B cell (primary cell): Measurements from ENCODE around the gene SNX6. TPM values are rescaled to one million over a fixed set of nuclear protein-coding genes. Genes with fewer than 3 reads are reported as not detected.
"Not testable (repeated sequence)": the region's sequence is repeated elsewhere in the genome, so short reads cannot be mapped to it uniquely, and the experiment has no call there.

Experiments
- ATAC-seq: fragments of 200-7000 bp; cut with Tn5 transposase; one replicate; pipeline ENCODE4 v1.10.0; 2021; ENCODE audit warnings: low read depth, mild to moderate bottlenecking, moderate number of reproducible peaks, moderate library complexity
- CTCF ChIA-PET: fragments of 350-600 bp; sonication (Branson Sonifier 250); formaldehyde crosslinking; loops from one replicate; lab custom pipeline; 2021; ENCODE audit warnings: antibody characterized with exemption, inconsistent platforms; lab: Charles Lee
- POLR2A ChIA-PET: fragments of 350-600 bp; sonication (Branson Sonifier 250); formaldehyde crosslinking; loops from one replicate; lab custom pipeline; 2021; ENCODE audit warnings: antibody characterized with exemption; lab: Charles Lee
- DNase-seq: peaks from one replicate; pipeline ENCODE4 v3.0.0; 2013
- H2AFZ ChIP-seq: 2 replicates; pipeline ENCODE4 v1.6.1; 2012; ENCODE audit warnings: mild to moderate bottlenecking, low read depth, low read length; ENCODE audit not compliant: insufficient read depth, poor library complexity, severe bottlenecking
- H3K27ac ChIP-seq, 2 donors: 1 replicate in 1 of 2; 2 replicates in 1 of 2; pipeline ENCODE4 v1.5.1; 2012 to 2013; ENCODE audit warnings: low read length in 2 of 2, mild to moderate bottlenecking in 2 of 2, moderate library complexity in 1 of 2
- H3K27me3 ChIP-seq, 4 experiments: fragments of 200-600 bp in 1 of 4; sonication (generic) in 1 of 4; replicated peaks in 1 of 4; 1 replicate in 2 of 4; 2 replicates in 2 of 4; pipeline versions ENCODE4 v1.6.1 to v1.7.0; 2013 to 2016; ENCODE audit warnings: low read length in 3 of 4, mild to moderate bottlenecking in 2 of 4, mixed read lengths in 1 of 4, moderate library complexity in 1 of 4; ENCODE audit not compliant: insufficient read depth in 4 of 4, control insufficient read depth in 3 of 4; ENCODE audit errors: control extremely low read depth in 1 of 4
- H3K36me3 ChIP-seq, 2 experiments: replicated peaks in 1 of 2; 1 replicate in 1 of 2; 2 replicates in 1 of 2; pipeline versions ENCODE4 v1.6.1 to v1.7.1; 2013; ENCODE audit warnings: low read length in 1 of 2; ENCODE audit not compliant: insufficient read depth in 2 of 2, control insufficient read depth in 1 of 2; ENCODE audit errors: control extremely low read depth in 1 of 2, extremely low read depth in 1 of 2
- H3K4me1 ChIP-seq, 2 donors: fragments of 200-600 bp in 1 of 2; sonication (generic) in 1 of 2; 1 replicate in 1 of 2; 2 replicates in 1 of 2; pipeline versions ENCODE4 v1.5.1 to v1.6.1; 2013 to 2017; ENCODE audit warnings: low read length in 2 of 2; ENCODE audit not compliant: control insufficient read depth in 2 of 2, insufficient read depth in 2 of 2
- H3K4me2 ChIP-seq: replicated peaks from 2 replicates; pipeline ENCODE3; 2012; ENCODE audit warnings: mild to moderate bottlenecking, low read depth, low read length; ENCODE audit not compliant: poor library complexity, severe bottlenecking
- H3K4me3 ChIP-seq, 5 experiments: fragments of 200-600 bp in 1 of 5; sonication (generic) in 1 of 5; 1 replicate in 3 of 5; 2 replicates in 2 of 5; pipeline versions ENCODE4 v1.5.1 to v1.7.0; 2011 to 2016; ENCODE audit warnings: low read length in 4 of 5, mild to moderate bottlenecking in 4 of 5, low read depth in 2 of 5, control low read depth in 1 of 5, moderate library complexity in 1 of 5; ENCODE audit not compliant: insufficient read depth in 1 of 5; ENCODE audit errors: control extremely low read depth in 1 of 5, extremely low read depth in 1 of 5
- H3K79me2 ChIP-seq: fragments of 200-600 bp; sonication (generic); one replicate; pipeline ENCODE4 v1.6.0; 2016; ENCODE audit warnings: low read length; ENCODE audit not compliant: control insufficient read depth, insufficient read depth
- H3K9ac ChIP-seq: fragments of 200-600 bp; sonication (generic); 2 replicates; pipeline ENCODE4 v1.6.1; 2017; ENCODE audit warnings: mild to moderate bottlenecking, low read length, moderate library complexity
- H3K9me3 ChIP-seq, 3 donors: one replicate each; pipeline versions ENCODE4 v1.6.1 to v1.7.1; 2013; ENCODE audit warnings: low read length in 2 of 3; ENCODE audit not compliant: control insufficient read depth in 2 of 3, insufficient read depth in 1 of 3; ENCODE audit errors: control extremely low read depth in 1 of 3
- H4K20me1 ChIP-seq: 2 replicates; pipeline ENCODE4 v1.6.0; 2012; ENCODE audit warnings: mild to moderate bottlenecking, low read length; ENCODE audit not compliant: insufficient read depth, control insufficient read depth, poor library complexity, severe bottlenecking
- H3K27ac Mint-ChIP-seq: one replicate; pipeline ENCODE4 v1.8.0; 2021; ENCODE audit warnings: mixed read lengths
- H3K27me3 Mint-ChIP-seq: one replicate; pipeline ENCODE4 v1.8.0; 2021; ENCODE audit warnings: mixed read lengths
- H3K4me1 Mint-ChIP-seq: one replicate; pipeline ENCODE4 v1.8.0; 2021; ENCODE audit warnings: mixed read lengths
- H3K4me3 Mint-ChIP-seq: one replicate; pipeline ENCODE4 v1.8.0; 2021; ENCODE audit warnings: mixed read lengths
- H3K9me3 Mint-ChIP-seq: one replicate; pipeline ENCODE4 v1.8.0; 2022; ENCODE audit warnings: mixed read lengths; ENCODE audit not compliant: insufficient read depth
- EZH2 ChIP-seq: IDR thresholded peaks from 2 replicates; pipeline ENCODE4 v1.6.1; 2012; ENCODE audit warnings: borderline replicate concordance, low read depth, mild to moderate bottlenecking, moderate library complexity, low read length; ENCODE audit not compliant: insufficient read depth, poor library complexity, severe bottlenecking
- WGBS: methylation state at CpG from one replicate; pipeline ENCODE4 v1.1.5; 2013; ENCODE audit warnings: missing lambda C conversion rate; ENCODE audit not compliant: insufficient coverage; 5-methylcytosine and 5-hydroxymethylcytosine counted together
- intact Hi-C: fragments of 100-400 bp; cut with micrococcal nuclease; formaldehyde crosslinking; loops from one replicate; pipeline ENCODE4 v1.10.0; 2022
- polyA plus RNA-seq: library from polyadenylated mRNA; depleted of rRNA; stranded (reverse); fragments of >200 nt; gene quantifications from 2 replicates; pipeline ENCODE4 v1.2.3, GENCODE V29; 2012
- total RNA-seq, 2 donors: library from RNA; stranded (reverse); fragments of 120-200 nt in 1 of 2; gene quantifications; 1 replicate in 1 of 2; 2 replicates in 1 of 2; pipeline versions ENCODE4 v1.2.3 to v1.2.4, GENCODE V29; 2013 to 2022
- TF ChIP-seq, protein P1 (sequence below): fragments of 200-600 bp; IDR thresholded peaks from one replicate; pipeline ENCODE4 v1.8.0; 2022; ENCODE audit warnings: antibody characterized with exemption, mild to moderate bottlenecking

The SNX6 gene
- total and polyA plus RNA-seq, 2 donors (not counting 1 experiment from before 2014, with no cell fraction given): 45.4 to 61.0 TPM

DNA sequence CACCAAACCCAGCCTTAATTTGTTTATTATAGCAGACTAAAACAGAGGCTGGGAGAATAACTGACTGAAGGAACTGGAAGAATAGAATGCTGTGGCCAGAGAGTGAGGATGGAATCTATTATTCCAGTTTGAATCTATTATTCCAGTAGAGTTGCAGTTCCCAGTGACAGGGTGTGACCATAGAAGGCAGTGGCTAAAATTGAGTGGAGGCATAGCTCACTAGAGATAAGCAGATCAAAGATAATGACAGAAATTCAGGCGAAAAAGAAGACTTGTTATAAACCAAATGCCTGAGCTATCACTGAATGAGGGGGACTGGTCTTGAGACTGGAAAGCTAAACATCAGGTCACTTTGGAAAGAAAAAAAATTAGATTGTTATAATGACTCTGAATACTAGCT lies 26.0 kb upstream of the SNX6 start:
- no peaks in the 10 kb centered on the region for H3K79me2 ChIP-seq
- H3K4me3 Mint-ChIP-seq: no peak overlapping the region
- no peaks in the 10 kb centered on the region for H3K27me3 ChIP-seq
- H3K9ac ChIP-seq: no peak overlapping the region
- no peak overlapping the region for H3K4me2 ChIP-seq
- CTCF ChIA-PET: interaction anchor here (1.6 kb wide), 1 partner anchor 67 kb away, joined by 3 read pairs; no protein-coding TSS in a partner anchor
- ATAC-seq (no peak), DNase-seq (no peak)
- intact Hi-C loops: no loop called here
- H3K4me1 ChIP-seq: no peaks in the 10 kb centered on the region
- WGBS: 91% methylated on average over 1 of the region's 1 CpG
- POLR2A ChIA-PET: no interaction called here
- H3K4me3 ChIP-seq: no peak overlapping the region
- no peaks in the 10 kb centered on the region for H4K20me1 ChIP-seq
- peaks cover 4% of the 10 kb centered on the region for H3K9me3 Mint-ChIP-seq
- no peak overlapping the region for H2AFZ ChIP-seq
- H3K27me3 Mint-ChIP-seq: no peaks in the 10 kb centered on the region
- H3K36me3 ChIP-seq: no peaks in the 10 kb centered on the region
- no peaks in the 10 kb centered on the region for H3K4me1 Mint-ChIP-seq
- no peak overlapping the region for H3K27ac ChIP-seq
- no peak overlapping the region for H3K27ac Mint-ChIP-seq
- no peaks in the 10 kb centered on the region for H3K9me3 ChIP-seq
- TF ChIP-seq, protein P1, sequence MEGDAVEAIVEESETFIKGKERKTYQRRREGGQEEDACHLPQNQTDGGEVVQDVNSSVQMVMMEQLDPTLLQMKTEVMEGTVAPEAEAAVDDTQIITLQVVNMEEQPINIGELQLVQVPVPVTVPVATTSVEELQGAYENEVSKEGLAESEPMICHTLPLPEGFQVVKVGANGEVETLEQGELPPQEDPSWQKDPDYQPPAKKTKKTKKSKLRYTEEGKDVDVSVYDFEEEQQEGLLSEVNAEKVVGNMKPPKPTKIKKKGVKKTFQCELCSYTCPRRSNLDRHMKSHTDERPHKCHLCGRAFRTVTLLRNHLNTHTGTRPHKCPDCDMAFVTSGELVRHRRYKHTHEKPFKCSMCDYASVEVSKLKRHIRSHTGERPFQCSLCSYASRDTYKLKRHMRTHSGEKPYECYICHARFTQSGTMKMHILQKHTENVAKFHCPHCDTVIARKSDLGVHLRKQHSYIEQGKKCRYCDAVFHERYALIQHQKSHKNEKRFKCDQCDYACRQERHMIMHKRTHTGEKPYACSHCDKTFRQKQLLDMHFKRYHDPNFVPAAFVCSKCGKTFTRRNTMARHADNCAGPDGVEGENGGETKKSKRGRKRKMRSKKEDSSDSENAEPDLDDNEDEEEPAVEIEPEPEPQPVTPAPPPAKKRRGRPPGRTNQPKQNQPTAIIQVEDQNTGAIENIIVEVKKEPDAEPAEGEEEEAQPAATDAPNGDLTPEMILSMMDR: no peak
- TF ChIP-seq EZH2: no peak

DNA sequence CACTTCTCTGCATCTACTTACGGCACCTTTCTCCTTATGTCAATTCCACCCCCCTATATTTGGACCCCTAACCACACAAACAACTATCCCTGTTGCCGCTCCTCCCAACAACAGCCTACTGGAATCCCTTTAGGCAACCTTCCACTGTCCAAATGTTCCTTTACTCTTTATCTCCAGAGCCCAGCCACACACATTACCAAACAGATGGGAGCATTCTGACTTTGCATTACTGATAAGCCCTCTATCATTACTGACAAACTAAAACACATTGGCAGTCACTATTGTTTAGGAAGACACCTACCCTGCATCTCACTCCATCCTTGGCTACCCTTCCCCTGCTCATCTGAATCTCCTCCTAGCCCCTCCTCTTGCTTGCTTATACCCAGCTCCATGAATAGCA lies 23.1 kb upstream of the SNX6 start:
- intact Hi-C loops, H3K4me3 Mint-ChIP-seq, H2AFZ ChIP-seq, H3K27ac Mint-ChIP-seq, H4K20me1 ChIP-seq, H3K9ac ChIP-seq, ATAC-seq, H3K36me3 ChIP-seq, H3K9me3 ChIP-seq, H3K27ac ChIP-seq, H3K4me1 ChIP-seq, POLR2A ChIA-PET, H3K27me3 Mint-ChIP-seq, DNase-seq, H3K4me3 ChIP-seq, H3K9me3 Mint-ChIP-seq, H3K27me3 ChIP-seq, H3K4me1 Mint-ChIP-seq, H3K4me2 ChIP-seq, CTCF ChIA-PET, H3K79me2 ChIP-seq: not testable (repeated sequence)
- WGBS: 100% methylated on average over 2 of the region's 2 CpGs

DNA sequence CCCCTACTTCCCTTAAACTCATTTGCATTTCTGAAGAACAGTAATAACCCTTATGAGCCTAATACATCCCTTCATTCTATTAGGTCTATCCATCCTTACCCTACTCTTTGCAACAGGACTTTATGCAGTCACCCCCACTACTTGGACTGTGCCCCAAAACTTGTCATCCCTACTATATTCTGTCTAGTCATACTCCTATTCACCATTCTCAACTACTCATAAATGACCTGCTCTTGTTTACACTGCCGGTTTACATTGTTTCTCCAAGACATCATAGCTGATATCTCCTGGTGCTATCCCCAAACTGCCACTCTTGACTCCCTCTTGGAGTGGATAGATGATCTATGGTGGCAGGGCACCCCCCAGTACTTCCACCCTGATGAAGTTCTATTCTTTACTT lies 22.4 kb upstream of the SNX6 start:
- H3K27ac Mint-ChIP-seq, H3K4me1 Mint-ChIP-seq, H3K27me3 Mint-ChIP-seq, H3K79me2 ChIP-seq, intact Hi-C loops, H3K4me3 ChIP-seq, POLR2A ChIA-PET, H3K9ac ChIP-seq, H3K36me3 ChIP-seq, H3K9me3 Mint-ChIP-seq, H3K4me2 ChIP-seq, H4K20me1 ChIP-seq, H3K9me3 ChIP-seq, H3K4me1 ChIP-seq, H3K4me3 Mint-ChIP-seq, CTCF ChIA-PET, ATAC-seq, H3K27ac ChIP-seq, H2AFZ ChIP-seq, DNase-seq, H3K27me3 ChIP-seq: not testable (repeated sequence)
- no CpG with 5 or more reads among the region's 1 CpG for WGBS
